Measurements from ENCODE around the gene EPC2. TPM values are rescaled to one million over a fixed set of nuclear protein-coding genes. Genes with fewer than 3 reads are reported as not detected.

EPC2 gene, protein sequence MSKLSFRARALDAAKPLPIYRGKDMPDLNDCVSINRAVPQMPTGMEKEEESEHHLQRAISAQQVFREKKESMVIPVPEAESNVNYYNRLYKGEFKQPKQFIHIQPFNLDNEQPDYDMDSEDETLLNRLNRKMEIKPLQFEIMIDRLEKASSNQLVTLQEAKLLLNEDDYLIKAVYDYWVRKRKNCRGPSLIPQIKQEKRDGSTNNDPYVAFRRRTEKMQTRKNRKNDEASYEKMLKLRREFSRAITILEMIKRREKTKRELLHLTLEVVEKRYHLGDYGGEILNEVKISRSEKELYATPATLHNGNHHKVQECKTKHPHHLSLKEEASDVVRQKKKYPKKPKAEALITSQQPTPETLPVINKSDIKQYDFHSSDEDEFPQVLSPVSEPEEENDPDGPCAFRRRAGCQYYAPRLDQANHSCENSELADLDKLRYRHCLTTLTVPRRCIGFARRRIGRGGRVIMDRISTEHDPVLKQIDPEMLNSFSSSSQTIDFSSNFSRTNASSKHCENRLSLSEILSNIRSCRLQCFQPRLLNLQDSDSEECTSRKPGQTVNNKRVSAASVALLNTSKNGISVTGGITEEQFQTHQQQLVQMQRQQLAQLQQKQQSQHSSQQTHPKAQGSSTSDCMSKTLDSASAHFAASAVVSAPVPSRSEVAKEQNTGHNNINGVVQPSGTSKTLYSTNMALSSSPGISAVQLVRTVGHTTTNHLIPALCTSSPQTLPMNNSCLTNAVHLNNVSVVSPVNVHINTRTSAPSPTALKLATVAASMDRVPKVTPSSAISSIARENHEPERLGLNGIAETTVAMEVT
- 2.9 TPM for polyA plus RNA-seq

DNA sequence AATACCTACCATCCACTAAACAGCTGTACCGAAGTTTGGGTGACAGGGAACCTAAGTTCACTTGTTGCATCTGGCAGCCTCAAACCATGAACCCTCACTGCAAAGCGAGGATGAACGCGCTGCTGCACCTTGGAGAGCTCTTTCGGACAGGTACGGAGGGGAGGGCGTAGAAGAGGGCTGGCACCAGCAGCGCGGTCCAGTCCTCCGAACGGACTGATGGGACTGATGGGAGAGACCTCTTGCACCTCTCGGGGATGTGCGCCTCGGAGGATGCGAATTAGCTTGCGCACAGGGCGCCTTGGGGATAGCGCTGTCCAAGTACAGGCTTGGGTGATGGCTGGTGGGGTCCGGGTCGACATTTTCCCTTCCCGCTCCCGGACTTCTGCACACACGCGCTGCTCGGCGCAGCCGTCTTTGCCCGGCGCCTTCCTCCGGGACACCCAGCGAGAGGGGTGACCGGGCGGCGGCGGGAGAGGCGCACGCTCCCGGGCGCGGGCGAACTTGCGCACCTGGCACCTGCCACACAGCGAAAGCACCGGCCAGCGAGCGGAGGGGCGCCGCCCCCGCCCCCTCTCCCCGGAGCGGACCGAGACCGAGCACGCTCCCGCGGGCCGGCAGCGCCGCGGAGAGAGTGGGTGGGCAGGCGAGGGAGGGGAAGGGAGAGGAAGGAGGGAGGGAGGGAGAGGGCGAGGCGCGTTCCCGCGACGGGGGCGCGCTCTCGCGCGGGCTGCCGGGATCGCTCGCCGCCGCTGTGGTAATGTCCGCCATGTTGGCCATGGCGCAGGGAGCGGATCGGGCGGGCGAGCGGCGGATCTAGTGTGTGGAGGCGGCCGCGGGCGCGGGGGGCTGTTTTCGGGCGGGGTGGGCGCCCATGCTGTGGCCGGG is at the start of gene EPC2:
Gene EPC2 (plus strand): TSS at position 754 of the 885 bp plus-strand sequence. CDS start 267 bp downstream, outside the sequence.
- no peaks in the 10 kb centered on the region for H3K9me3 Mint-ChIP-seq

DNA sequence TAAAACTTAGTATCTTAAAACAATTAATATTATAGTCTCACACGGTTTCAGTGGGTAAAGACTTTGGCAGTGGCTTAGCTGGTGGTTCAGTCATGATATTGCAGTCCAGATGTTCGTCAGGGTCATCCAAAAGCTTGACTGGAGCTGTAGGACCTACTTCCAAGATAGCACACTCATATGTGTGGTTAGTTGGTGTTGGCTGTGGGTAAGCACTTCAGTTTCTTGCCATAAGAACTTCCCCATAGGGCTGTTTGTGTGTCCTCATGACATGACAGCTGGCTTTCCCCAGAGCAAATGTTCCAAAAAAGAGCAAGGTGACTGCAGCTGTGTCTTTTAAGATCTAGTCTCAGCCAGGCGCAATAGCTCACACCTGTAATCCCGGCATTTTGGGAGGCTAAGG is 48.5 kb upstream of the EPC2 start:
- no peak overlapping the region for H3K27ac Mint-ChIP-seq
- H3K27me3 Mint-ChIP-seq, result peaks cover 18% of the 10 kb centered on the region
- H3K9me3 Mint-ChIP-seq, result peaks cover 2 to 5% (median 4%) of the 10 kb centered on the region in 3 donors
- H3K4me3 Mint-ChIP-seq, result no peak overlapping the region
- no peaks in the 10 kb centered on the region for H3K36me3 Mint-ChIP-seq
- H3K4me1 Mint-ChIP-seq, result peaks cover 3 to 9% (median 5%) of the 10 kb centered on the region in 3 donors

More for the DNA sequence above, at the start of gene EPC2:
- H3K4me3 Mint-ChIP-seq, result peak within 1 kb of the TSS; percentile 88 to 97 (median 96)
- H3K36me3 Mint-ChIP-seq, result peaks cover 4% of the 10 kb centered on the region
- peak within 1 kb of the TSS; percentile 64 to 98 (median 97) for H3K27ac Mint-ChIP-seq
- peaks cover 10 to 24% (median 23%) of the 10 kb centered on the region in 3 donors for H3K4me1 Mint-ChIP-seq
- peaks cover 5% of the 10 kb centered on the region for H3K27me3 Mint-ChIP-seq

DNA sequence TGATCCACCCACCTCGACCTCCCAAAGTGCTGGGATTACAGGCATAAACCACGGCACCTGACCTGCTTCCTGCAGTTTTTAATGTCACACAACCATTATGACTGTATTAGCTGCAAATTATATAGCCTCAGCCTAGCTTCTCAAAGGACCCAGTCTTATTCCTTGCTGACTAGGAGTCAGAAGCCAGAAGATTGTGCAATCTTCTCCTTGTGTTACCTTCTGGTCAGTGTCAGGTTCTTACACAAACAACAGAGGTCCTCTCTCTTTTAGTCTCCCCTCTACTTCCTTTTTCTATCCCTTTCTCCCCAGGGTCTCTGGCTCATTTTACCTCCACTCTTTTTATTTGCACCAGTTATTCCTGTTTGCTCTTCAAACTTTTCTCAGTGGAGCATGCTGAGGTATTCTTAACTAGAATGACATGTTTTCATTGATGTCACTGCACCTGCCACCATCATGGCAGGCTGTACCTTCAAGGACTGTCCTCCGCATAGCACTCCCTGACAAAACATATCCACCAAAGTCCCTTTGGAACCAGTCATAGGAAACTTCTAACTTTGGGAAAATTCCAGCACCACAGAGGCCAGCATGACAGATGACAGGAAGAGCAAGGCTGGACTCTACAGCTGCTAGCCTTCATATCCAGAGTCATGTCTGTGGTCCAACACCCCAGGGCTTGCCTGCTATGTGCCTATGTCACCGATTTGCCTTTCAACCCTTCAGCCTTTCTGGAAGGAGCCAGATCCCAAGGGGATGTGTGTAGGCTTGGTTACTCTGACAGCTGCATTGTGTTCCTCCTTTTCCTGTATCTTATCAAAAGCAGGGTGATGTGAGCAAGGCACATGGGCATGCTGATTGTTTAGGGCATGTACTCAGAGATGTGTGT is 45.2 kb upstream of the EPC2 start:
- peak overlapping the region in 1 of 4 donors; percentile 24 for H3K4me3 Mint-ChIP-seq
- H3K27ac Mint-ChIP-seq, result no peak overlapping the region

DNA sequence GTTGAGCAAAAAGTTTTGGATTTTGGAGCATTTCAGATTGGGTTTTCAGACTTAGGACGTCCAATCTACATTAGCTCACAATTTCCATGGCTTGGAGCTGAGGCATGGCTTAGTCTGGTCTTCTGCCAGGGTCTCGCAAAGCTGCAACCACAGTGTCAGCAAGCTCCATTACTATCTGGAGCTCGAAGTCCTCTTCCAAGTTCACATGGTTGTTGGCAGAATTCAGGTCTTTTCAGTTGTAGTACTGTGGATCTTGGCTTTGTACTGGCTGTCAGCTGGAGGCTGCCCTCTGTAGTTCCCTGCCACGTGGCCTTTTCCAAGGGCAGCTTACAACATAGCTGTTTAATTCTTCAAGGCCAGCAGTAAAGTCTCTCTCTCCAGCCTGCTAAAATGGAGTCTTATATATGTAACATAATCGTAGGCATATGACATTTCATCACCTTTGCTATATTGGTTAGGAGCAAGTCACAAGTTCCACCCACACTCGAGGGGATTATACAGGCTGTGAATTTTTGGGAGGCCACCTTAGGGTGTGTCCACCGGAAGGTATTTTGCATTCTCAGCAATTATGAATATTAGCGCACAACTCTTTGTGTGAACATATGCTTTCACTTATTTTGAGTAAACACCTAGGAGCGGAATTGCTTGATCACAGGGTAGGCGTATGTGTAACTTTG is 41.5 kb upstream of the EPC2 start:
- Mint-ChIP-seq H3K4me1 (peaks cover 1 to 9% (median 5%) of the 10 kb centered on the region in 3 donors), H3K27me3 (peaks cover 7% of the 10 kb centered on the region), H3K27ac (no peak overlapping the region), H3K9me3 (peaks cover 5 to 13% (median 13%) of the 10 kb centered on the region in 3 donors), H3K4me3 (peak overlapping the region in 1 of 4 donors; percentile 65), H3K36me3 (peaks cover 3% of the 10 kb centered on the region)

More for the DNA sequence above, 45.2 kb upstream of the EPC2 start:
- peaks cover 21% of the 10 kb centered on the region for H3K27me3 Mint-ChIP-seq
- peaks cover 3% of the 10 kb centered on the region for H3K36me3 Mint-ChIP-seq
- peaks cover 3 to 9% (median 5%) of the 10 kb centered on the region in 3 donors for H3K4me1 Mint-ChIP-seq
- H3K9me3 Mint-ChIP-seq, result peaks cover 5 to 13% (median 13%) of the 10 kb centered on the region in 3 donors

DNA sequence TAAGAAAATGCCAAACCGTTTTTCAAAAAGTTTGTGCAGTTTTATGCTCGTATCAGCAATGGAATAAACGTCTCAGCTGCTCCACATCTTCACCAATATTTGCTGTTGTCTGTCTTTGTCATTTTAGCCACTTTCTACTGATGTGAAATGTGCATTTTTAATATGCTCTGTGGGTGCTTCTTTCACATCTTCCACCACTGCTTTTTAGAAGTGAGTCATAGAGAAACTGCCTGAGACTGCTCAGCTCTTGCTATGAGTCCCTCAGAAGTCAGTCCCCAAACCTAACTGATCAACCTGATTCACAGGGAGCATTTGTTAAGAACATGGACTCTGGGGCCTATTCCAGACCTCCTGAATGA is 41.0 kb upstream of the EPC2 start:
- no peak overlapping the region for H3K27ac Mint-ChIP-seq
- H3K4me3 Mint-ChIP-seq, result no peak overlapping the region
- peaks cover 3% of the 10 kb centered on the region for H3K36me3 Mint-ChIP-seq
- H3K9me3 Mint-ChIP-seq, result peaks cover 5 to 13% (median 13%) of the 10 kb centered on the region in 3 donors
- H3K4me1 Mint-ChIP-seq, result peaks cover 1 to 6% (median 5%) of the 10 kb centered on the region in 3 donors
- H3K27me3 Mint-ChIP-seq, result peaks cover 4% of the 10 kb centered on the region

DNA sequence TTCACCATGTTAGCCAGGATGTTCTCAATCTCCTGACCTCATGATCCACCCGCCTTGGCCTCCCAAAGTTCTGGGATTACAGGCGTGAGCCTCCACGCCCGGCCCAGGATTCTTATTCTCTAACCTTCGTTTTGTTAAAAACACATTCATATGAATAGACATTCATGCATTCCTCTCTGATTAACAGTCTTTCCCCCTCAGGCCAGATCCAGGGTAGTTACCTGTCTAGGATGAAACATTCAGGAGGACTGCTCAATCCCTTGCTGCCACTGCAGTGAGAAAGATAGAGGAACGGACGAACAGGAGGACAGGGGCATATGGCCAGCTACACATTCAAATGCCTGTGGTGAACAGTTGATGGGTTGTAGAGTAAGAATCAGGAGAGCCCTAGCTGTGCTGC is 39.6 kb upstream of the EPC2 start:
- H3K36me3 Mint-ChIP-seq, result peaks cover 3% of the 10 kb centered on the region
- no peaks in the 10 kb centered on the region for H3K4me1 Mint-ChIP-seq
- H3K27me3 Mint-ChIP-seq, result peaks cover 4% of the 10 kb centered on the region
- H3K4me3 Mint-ChIP-seq, result no peak overlapping the region
- peaks cover 5 to 13% (median 13%) of the 10 kb centered on the region in 3 donors for H3K9me3 Mint-ChIP-seq
- no peak overlapping the region for H3K27ac Mint-ChIP-seq

DNA sequence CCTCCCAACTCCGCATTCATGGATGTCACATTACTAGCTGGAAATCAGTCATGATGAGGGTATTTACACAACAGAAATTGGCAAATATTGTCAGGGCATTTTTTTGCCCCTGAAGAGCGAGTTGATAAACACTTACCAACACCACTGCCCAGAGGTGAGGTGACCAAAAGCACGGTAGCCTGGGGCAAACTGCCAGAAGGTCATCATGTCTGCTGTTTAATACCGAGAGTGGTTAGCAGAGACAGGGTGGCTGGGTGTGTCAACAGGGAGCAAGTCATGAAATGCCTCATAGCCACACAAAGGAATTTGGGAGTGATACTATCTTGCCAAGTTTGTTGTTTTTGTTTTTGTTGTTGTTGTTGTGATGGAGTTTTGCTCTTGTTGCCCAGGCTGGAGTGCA is 37.0 kb upstream of the EPC2 start:
- H3K9me3 Mint-ChIP-seq, result peaks cover 3 to 10% (median 8%) of the 10 kb centered on the region in 3 donors
- no peaks in the 10 kb centered on the region for H3K4me1 Mint-ChIP-seq
- peaks cover 3% of the 10 kb centered on the region for H3K36me3 Mint-ChIP-seq
- no peaks in the 10 kb centered on the region for H3K27me3 Mint-ChIP-seq
- H3K27ac Mint-ChIP-seq, result no peak overlapping the region
- H3K4me3 Mint-ChIP-seq, result no peak overlapping the region

DNA sequence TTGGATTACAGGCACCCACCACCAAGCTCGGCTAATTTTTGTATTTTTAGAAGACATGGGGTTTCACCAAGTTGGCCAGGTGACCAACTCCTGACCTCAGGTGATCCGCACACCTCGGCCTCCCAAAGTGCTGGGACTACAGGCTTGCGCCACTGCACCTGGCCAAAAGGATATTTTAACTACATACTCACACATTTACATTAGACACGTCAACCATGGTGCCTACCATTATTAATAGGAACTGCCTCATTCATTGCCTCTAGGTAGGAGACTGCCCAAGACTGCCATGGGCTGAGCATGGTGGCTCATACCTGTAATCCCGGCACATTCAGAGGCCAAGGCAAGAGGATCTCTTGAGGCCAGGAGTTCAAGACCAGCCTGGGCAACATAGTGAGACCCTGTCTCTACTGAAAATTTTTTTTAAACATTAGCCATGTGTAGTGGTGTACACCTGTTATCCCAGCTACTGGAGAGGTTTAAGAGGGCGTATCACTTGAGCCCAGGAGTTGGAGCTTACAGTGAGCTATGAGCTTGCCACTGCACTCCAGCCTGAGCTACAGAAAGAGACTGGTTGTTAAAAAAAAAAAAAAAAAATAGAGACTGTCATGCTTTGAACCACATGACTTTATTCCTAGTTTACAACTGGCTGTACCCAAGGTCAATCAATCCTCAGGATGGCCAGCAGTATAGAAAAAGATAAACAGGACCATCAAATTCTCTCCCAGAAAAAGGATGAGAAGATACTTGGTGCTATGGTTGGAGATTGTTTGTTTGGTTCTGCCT is 31.1 kb upstream of the EPC2 start:
- Mint-ChIP-seq H3K36me3 (no peaks in the 10 kb centered on the region), H3K27ac (no peak overlapping the region), H3K9me3 (no peaks in the 10 kb centered on the region), H3K27me3 (no peaks in the 10 kb centered on the region), H3K4me3 (no peak overlapping the region), H3K4me1 (peaks cover 9 to 11% (median 10%) of the 10 kb centered on the region in 3 donors)

DNA sequence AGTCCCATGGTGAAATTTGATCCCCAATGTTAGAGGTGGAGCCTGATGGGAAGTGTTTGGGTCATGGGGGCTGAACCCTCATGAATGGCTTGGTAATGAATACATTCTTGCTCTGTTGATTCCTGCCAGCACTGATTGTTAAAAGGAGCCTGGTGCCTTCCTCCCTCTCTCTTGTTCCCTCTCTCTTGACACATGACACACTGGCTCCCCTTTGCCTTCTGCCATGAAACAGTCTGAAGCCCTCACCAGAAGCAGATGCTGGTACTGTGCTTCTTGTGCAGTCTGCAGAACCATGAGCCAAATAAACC is 30.6 kb upstream of the EPC2 start:
- Mint-ChIP-seq H3K4me3 (peak overlapping the region in 2 of 4 donors; percentile 2 to 50), H3K4me1 (peaks cover 9 to 12% (median 10%) of the 10 kb centered on the region in 3 donors), H3K27ac (no peak overlapping the region), H3K36me3 (no peaks in the 10 kb centered on the region), H3K27me3 (no peaks in the 10 kb centered on the region), H3K9me3 (no peaks in the 10 kb centered on the region)

DNA sequence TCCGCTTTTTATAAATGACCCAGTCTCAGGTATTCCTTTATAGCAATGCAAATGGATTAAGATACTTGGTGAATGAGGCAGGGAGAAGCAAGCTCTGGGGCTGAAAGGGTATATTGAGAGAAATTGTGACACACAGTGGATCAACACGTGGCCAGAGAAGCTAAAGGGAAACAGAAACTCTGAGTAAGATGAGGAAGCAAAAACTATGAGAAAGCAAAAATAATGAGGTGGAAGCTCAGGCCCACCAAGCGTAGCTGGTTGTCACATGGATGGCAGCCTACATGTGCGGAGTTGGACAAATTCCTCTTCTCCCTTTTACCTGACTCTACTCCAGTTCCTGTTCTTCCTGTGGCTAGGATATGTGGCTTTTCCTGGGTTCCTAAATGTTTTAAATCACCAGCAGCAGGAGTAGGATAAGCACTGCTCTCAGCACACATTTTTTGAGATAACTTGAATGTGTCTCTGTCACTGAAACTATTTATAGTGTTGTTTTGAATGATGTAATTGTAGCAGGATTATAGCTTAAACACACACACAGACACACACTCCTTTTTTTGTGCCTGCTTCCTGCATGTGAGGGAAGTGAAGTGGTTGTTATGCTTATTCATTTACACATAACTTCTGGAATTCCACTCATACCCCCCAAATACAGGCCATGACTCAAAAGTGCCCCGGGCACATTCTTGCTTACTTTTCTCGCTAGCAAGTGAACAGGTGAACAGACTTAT is 30.1 kb upstream of the EPC2 start:
- Mint-ChIP-seq H3K4me3 (peak overlapping the region in 2 of 4 donors; percentile 2 to 39), H3K36me3 (no peaks in the 10 kb centered on the region), H3K9me3 (no peaks in the 10 kb centered on the region), H3K27ac (peak overlapping the region in 2 of 3 donors; percentile 14 to 35), H3K27me3 (no peaks in the 10 kb centered on the region), H3K4me1 (peaks cover 10 to 16% (median 13%) of the 10 kb centered on the region in 3 donors)

DNA sequence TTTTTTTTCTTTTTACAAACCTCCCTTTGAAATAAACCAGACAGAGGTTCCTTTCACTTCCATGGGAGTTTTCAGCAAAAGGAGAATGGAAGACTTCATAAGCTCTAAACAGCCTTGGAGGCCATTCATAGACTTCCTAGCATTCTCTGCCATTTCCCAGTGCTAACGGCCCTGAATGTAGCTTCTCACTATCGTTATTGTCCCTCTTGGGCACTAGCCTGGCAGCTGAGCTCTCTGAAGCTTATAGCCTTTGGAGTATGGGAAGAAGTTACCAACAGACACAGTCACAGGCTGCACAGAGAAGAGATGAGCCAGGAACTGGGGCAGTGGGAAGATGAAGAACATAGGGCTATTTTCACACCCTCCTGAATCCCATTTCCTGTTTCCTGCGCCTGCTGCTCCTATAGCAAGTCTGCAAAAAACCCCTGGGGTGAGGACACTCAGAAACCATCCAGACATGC is 29.1 kb upstream of the EPC2 start:
- no peak overlapping the region for H3K4me3 Mint-ChIP-seq
- no peak overlapping the region for H3K27ac Mint-ChIP-seq
- H3K4me1 Mint-ChIP-seq, result peaks cover 17 to 22% (median 21%) of the 10 kb centered on the region in 3 donors

DNA sequence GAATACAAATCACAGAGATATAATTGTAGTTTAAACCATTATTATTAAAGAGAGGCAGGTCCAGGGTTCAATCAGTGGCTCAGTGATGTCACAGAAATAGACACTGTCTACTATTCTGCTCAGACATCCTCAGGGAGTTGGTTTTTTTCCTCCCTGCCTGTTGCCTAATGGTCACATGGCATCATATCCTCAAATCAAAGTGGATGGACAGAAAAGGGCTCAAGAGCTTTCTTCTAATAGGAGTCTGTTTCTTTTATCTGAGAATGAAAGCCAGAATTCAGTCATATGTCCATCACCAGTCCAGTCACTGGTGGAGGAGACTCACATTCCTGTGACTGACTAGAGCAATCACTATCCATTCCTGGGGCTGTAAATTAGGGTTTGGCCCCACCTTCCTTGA is 27.9 kb upstream of the EPC2 start:
- Mint-ChIP-seq H3K9me3 (no peaks in the 10 kb centered on the region), H3K4me3 (no peak overlapping the region), H3K27ac (no peak overlapping the region), H3K36me3 (no peaks in the 10 kb centered on the region), H3K4me1 (peaks cover 17 to 22% (median 21%) of the 10 kb centered on the region in 3 donors), H3K27me3 (no peaks in the 10 kb centered on the region)

More for the DNA sequence above, 29.1 kb upstream of the EPC2 start:
- H3K36me3 Mint-ChIP-seq, result no peaks in the 10 kb centered on the region
- H3K9me3 Mint-ChIP-seq, result no peaks in the 10 kb centered on the region
- H3K27me3 Mint-ChIP-seq, result no peaks in the 10 kb centered on the region
